ENCODE data around the gene TSTD1.

GRCh38 chr1:161021165-161021969 is 17.4 kb downstream of the TSTD1 start:
- TF ChIP-seq, protein P1, sequence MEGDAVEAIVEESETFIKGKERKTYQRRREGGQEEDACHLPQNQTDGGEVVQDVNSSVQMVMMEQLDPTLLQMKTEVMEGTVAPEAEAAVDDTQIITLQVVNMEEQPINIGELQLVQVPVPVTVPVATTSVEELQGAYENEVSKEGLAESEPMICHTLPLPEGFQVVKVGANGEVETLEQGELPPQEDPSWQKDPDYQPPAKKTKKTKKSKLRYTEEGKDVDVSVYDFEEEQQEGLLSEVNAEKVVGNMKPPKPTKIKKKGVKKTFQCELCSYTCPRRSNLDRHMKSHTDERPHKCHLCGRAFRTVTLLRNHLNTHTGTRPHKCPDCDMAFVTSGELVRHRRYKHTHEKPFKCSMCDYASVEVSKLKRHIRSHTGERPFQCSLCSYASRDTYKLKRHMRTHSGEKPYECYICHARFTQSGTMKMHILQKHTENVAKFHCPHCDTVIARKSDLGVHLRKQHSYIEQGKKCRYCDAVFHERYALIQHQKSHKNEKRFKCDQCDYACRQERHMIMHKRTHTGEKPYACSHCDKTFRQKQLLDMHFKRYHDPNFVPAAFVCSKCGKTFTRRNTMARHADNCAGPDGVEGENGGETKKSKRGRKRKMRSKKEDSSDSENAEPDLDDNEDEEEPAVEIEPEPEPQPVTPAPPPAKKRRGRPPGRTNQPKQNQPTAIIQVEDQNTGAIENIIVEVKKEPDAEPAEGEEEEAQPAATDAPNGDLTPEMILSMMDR (IDR thresholded peaks at IDR 0.05; ENCODE audit: low read depth, low read length) = no peak
- no peak for TF ChIP-seq EZH2phosphoT487 (IDR thresholded peaks at IDR 0.05; ENCODE audit: low read depth)

All from OCI-LY3 (cell line).